CD4-positive, alpha-beta T cell (primary cell): Measurements from ENCODE around the gene ZNF282. TPM values are rescaled to one million over a fixed set of nuclear protein-coding genes. Genes with fewer than 3 reads are reported as not detected.

Source experiments
- ATAC-seq: fragments of 200-7000 bp; cut with Tn5 transposase; one replicate; pipeline ENCODE4 v1.10.0; 2022; ENCODE audit warnings: mild to moderate bottlenecking; ENCODE audit not compliant: poor library complexity
- CTCF ChIA-PET: fragments of 350-600 bp; sonication (Branson Sonifier 250); formaldehyde crosslinking; loops from one replicate; lab custom pipeline; 2021; ENCODE audit warnings: antibody characterized with exemption, inconsistent platforms; lab: Charles Lee
- POLR2A ChIA-PET: fragments of 350-600 bp; sonication (Branson Sonifier 250); formaldehyde crosslinking; loops from one replicate; lab custom pipeline; 2021; ENCODE audit warnings: antibody characterized with exemption, inconsistent platforms; lab: Charles Lee
- DNase-seq, 14 experiments: peaks; one replicate each; pipeline ENCODE4 v3.0.0-alpha.2; 2013 to 2020; ENCODE audit warnings: mixed read lengths in 2 of 14
- H3K27ac ChIP-seq, 2 donors: one replicate each; pipeline versions ENCODE4 v1.5.1 to v1.7.0; 2013; ENCODE audit warnings: low read length in 2 of 2, low read depth in 1 of 2, mild to moderate bottlenecking in 1 of 2
- H3K27me3 ChIP-seq, 2 experiments: 1 replicate in 1 of 2; 2 replicates in 1 of 2; pipeline versions ENCODE4 v1.6.1 to v1.7.0; 2013; ENCODE audit warnings: low read length in 2 of 2, control low read depth in 1 of 2, mild to moderate bottlenecking in 1 of 2, moderate library complexity in 1 of 2; ENCODE audit not compliant: insufficient read depth in 2 of 2, control insufficient read depth in 1 of 2
- H3K36me3 ChIP-seq: one replicate; pipeline ENCODE4 v1.6.1; 2013; ENCODE audit warnings: low read length, control low read depth; ENCODE audit not compliant: insufficient read depth
- H3K4me1 ChIP-seq: one replicate; pipeline ENCODE4 v1.6.1; 2013; ENCODE audit warnings: low read length, control low read depth; ENCODE audit not compliant: insufficient read depth
- H3K4me3 ChIP-seq: one replicate; pipeline ENCODE4 v1.5.1; 2013; ENCODE audit warnings: mild to moderate bottlenecking, low read length, moderate library complexity
- H3K9me3 ChIP-seq, 2 experiments: 1 replicate in 1 of 2; 2 replicates in 1 of 2; pipeline versions ENCODE4 v1.6.1 to v1.7.0; 2013; ENCODE audit warnings: low read length in 2 of 2, mild to moderate bottlenecking in 2 of 2, control low read depth in 1 of 2, moderate library complexity in 1 of 2; ENCODE audit not compliant: control insufficient read depth in 1 of 2, insufficient read depth in 1 of 2
- H3K27ac Mint-ChIP-seq: one replicate; pipeline ENCODE4 v1.8.0; 2020; ENCODE audit warnings: mixed read lengths
- H3K27me3 Mint-ChIP-seq: one replicate; pipeline ENCODE4 v1.8.0; 2021; ENCODE audit warnings: mixed read lengths
- H3K36me3 Mint-ChIP-seq: one replicate; pipeline ENCODE4 v1.8.0; 2021; ENCODE audit warnings: low read depth, mixed read lengths
- H3K4me1 Mint-ChIP-seq: one replicate; pipeline ENCODE4 v1.8.0; 2021; ENCODE audit warnings: low read depth, mixed read lengths
- H3K4me3 Mint-ChIP-seq: one replicate; pipeline ENCODE4 v1.8.0; 2020; ENCODE audit warnings: mild to moderate bottlenecking, mixed read lengths
- H3K9me3 Mint-ChIP-seq: one replicate; pipeline ENCODE4 v1.8.0; 2020; ENCODE audit warnings: mixed read lengths
- intact Hi-C, 2 experiments: fragments of 100-400 bp; cut with DNase I in 1 of 2; cut with micrococcal nuclease in 1 of 2; formaldehyde crosslinking; loops; one replicate each; pipeline versions ENCODE4 v1.15.1 to v1.9.0; 2023 to 2025; cut with DNase I, micrococcal nuclease
- total RNA-seq, 174 experiments: library from RNA in 2 of 174; stranded (reverse) in 2 of 174; gene quantifications; one replicate each; pipeline ENCODE4 v1.2.3 and lab custom pipeline; 2021 to 2026
- TF ChIP-seq, protein P1 (sequence below): fragments of 200-600 bp; IDR thresholded peaks from one replicate; pipeline ENCODE4 v1.8.0; 2022; ENCODE audit warnings: antibody characterized with exemption, mild to moderate bottlenecking

Gene ZNF282
- total RNA-seq, 2 experiments from 2014 or later = 13.3 to 15.6 TPM

DNA sequence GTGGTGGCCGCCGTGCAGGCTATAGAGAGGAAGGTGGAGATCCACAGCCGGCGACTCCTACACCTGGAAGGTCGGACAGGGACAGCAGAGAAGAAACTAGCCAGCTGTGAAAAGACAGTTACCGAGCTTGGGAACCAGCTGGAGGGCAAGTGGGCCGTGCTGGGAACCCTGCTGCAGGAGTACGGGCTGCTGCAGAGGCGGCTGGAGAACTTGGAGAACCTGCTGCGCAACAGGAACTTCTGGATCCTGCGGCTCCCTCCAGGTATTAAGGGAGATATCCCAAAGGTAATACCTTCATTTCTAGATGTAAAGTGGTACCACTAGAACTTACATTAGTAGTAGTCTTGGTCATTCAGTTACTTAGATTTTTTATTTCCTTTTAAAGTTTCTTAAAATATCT, 41.3 kb upstream of the ZNF282 start:
- Histone ChIP-seq H3K9me3 (no peaks in the 10 kb centered on the region), H3K36me3 (peaks cover 44% of the 10 kb centered on the region), H3K4me1 (peaks cover 12% of the 10 kb centered on the region), H3K4me3 (no peak overlapping the region), H3K27me3 (no peaks in the 10 kb centered on the region), H3K27ac (no peak overlapping the region)
- ChIA-PET CTCF (no interaction called here), POLR2A (no interaction called here)
- no peaks in the 10 kb centered on the region for H3K27me3 Mint-ChIP-seq
- no peak overlapping the region for H3K27ac Mint-ChIP-seq
- H3K4me3 Mint-ChIP-seq = no peak overlapping the region
- peaks cover 52% of the 10 kb centered on the region for H3K36me3 Mint-ChIP-seq
- intact Hi-C loops = no loop called here
- H3K9me3 Mint-ChIP-seq = no peaks in the 10 kb centered on the region
- no peak for DNase-seq
- TF ChIP-seq, protein P1, sequence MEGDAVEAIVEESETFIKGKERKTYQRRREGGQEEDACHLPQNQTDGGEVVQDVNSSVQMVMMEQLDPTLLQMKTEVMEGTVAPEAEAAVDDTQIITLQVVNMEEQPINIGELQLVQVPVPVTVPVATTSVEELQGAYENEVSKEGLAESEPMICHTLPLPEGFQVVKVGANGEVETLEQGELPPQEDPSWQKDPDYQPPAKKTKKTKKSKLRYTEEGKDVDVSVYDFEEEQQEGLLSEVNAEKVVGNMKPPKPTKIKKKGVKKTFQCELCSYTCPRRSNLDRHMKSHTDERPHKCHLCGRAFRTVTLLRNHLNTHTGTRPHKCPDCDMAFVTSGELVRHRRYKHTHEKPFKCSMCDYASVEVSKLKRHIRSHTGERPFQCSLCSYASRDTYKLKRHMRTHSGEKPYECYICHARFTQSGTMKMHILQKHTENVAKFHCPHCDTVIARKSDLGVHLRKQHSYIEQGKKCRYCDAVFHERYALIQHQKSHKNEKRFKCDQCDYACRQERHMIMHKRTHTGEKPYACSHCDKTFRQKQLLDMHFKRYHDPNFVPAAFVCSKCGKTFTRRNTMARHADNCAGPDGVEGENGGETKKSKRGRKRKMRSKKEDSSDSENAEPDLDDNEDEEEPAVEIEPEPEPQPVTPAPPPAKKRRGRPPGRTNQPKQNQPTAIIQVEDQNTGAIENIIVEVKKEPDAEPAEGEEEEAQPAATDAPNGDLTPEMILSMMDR = no peak
- no peak for ATAC-seq
- peaks cover 34% of the 10 kb centered on the region for H3K4me1 Mint-ChIP-seq

DNA sequence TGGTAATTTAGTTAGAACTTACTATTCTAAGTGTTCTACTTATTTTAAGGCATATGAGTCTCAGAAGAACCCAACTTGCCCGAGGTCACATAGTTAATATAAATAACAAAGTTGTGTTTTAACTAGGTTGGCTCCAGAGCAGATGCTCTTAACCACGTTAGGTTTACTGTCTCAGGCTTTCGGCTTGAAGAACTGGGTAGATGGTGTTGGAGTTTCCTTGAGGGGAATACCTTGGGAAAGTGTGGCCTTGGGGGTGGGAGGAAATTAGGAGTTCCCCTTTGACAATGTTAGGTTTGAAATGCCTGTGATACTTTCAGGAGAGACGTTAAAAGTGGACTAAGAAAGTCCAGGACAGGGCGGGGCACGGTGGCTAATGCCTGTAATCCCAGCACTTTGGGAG, 38.4 kb upstream of the ZNF282 start:
- CTCF ChIA-PET = interaction anchor here (0.7 kb wide), 1 partner anchor 24 kb away, joined by 3 read pairs; no protein-coding TSS in a partner anchor

DNA sequence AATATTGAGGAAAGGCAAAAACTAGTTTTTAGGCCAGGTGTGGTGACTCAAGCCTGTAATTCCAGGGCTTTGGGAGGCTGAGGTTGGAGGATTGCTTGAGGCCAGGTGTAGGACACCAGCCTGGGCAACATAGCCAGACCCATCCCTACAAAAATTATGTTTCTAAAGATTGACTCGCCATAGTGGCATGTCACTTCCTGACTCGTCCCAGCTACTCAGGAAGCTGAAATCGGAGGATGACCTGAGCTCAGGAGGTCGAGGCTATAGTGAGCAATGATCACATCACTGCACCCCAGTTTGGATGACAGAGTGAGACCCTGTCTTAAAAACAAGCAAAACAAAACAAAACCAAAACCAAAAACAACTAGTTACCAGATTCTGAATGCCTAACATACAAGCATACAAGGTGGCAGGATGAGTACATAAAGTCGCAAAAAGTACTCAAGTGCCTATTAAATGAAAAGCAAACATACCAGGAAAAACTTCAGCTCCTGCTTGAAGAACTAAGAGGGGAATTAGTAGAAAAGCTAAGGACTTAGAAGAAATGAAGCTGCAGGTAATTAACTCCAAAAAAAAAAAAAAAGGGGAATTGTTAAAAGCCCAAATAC, 34.0 kb upstream of the ZNF282 start:
- no peak overlapping the region for H3K27ac ChIP-seq
- POLR2A ChIA-PET = no interaction called here
- peaks cover 43% of the 10 kb centered on the region for H3K36me3 ChIP-seq
- CTCF ChIA-PET = interaction anchor here (1.1 kb wide), 1 partner anchor 14 kb away, joined by 4 read pairs; the partner anchor contains the start of gene ZNF398
- no peak for ATAC-seq
- H3K27me3 Mint-ChIP-seq = no peaks in the 10 kb centered on the region
- H3K36me3 Mint-ChIP-seq = peaks cover 65% of the 10 kb centered on the region
- peaks cover 14% of the 10 kb centered on the region for H3K4me1 Mint-ChIP-seq
- H3K9me3 Mint-ChIP-seq = no peaks in the 10 kb centered on the region
- H3K4me3 ChIP-seq = no peak overlapping the region
- intact Hi-C loops = no loop called here
- H3K27ac Mint-ChIP-seq = peak overlapping the region; percentile 63
- H3K27me3 ChIP-seq = no peaks in the 10 kb centered on the region
- no peak overlapping the region for H3K4me3 Mint-ChIP-seq
- H3K9me3 ChIP-seq = no peaks in the 10 kb centered on the region
- DNase-seq = no peak
- H3K4me1 ChIP-seq = peaks cover 6% of the 10 kb centered on the region
- TF ChIP-seq, protein P1 = no peak

More for the DNA sequence above, 38.4 kb upstream of the ZNF282 start:
- Histone ChIP-seq H3K9me3 (no peaks in the 10 kb centered on the region), H3K4me1 (peaks cover 6% of the 10 kb centered on the region), H3K4me3 (no peak overlapping the region), H3K36me3 (peaks cover 47% of the 10 kb centered on the region), H3K27ac (no peak overlapping the region), H3K27me3 (no peaks in the 10 kb centered on the region)
- Mint-ChIP-seq H3K27ac (no peak overlapping the region), H3K36me3 (peaks cover 62% of the 10 kb centered on the region), H3K4me1 (peaks cover 31% of the 10 kb centered on the region), H3K9me3 (no peaks in the 10 kb centered on the region), H3K27me3 (no peaks in the 10 kb centered on the region), H3K4me3 (no peak overlapping the region)
- DNase-seq = no peak
- intact Hi-C loops = no loop called here
- no peak for ATAC-seq
- TF ChIP-seq, protein P1 = no peak
- POLR2A ChIA-PET = no interaction called here
